ENCODE measurements around the gene CFAP57. TPM values are rescaled to one million over a fixed set of nuclear protein-coding genes. Genes with fewer than 3 reads are reported as not detected.

Gene CFAP57
- total and polyA plus RNA-seq, 9 of the 15 experiments (the other 6 are each of a cell fraction or from before 2014, with no cell fraction given): 0.04 to 0.22 (median 0.07) TPM; not detected in 3

DNA sequence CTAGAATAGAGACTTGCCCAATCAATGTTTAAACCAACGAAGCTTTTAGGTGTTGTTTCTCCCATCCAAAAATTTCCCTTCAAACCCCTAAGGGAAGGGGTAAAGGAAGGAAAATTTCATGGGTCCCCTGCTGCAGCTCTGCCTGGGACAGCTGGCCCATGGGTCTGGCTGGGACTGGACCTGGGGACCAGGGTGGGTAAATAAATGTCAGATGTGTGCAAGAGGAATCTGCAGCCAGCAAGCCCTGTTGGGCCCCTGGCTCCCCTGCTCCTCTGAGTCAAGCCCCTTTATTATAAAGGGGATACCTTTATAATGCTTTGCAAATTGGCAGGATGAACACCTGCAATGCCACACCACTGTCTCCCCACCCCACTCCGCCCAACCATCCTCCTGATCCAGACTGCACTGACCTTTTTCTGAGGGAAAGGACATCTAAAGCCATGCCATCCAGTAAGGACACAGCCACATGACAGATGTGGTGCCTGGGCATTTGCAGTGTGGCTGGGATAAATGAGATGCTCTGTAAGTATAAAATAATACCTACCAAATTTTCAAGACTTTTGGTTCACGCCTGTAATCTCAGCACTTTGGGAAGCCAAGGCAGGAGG is 95.8 kb downstream of the CFAP57 start:
- FAIRE-seq: no peak
- no peak overlapping the region for H2AFZ ChIP-seq (ENCODE audit: low read depth, low read length)
- intact Hi-C loops (cut with micrococcal nuclease): no loop called here
- ATAC-seq: no peak
- no peak overlapping the region for H3K4me3 ChIP-seq
- H3K4me1 ChIP-seq (replicated peaks in 1 of 2; ENCODE audit: control insufficient read depth in 2 of 2, insufficient read depth in 2 of 2, low read length in 2 of 2): peaks cover 9 to 13% of the 10 kb centered on the region in 2 experiments; a peak in 3 of 5 replicates
- peaks cover 29 to 50% of the 10 kb centered on the region in 2 experiments for H3K27me3 ChIP-seq (ENCODE audit: control insufficient read depth in 2 of 2, insufficient read depth in 2 of 2, low read length in 2 of 2)
- ChIA-PET CTCF (ENCODE audit: low intra/inter-chr PET ratio) (no interaction called here), POLR2A (interaction anchor here (0.6 to 0.7 kb wide), 2 partner anchors 528 to 591 kb away, joined by 3 read pairs; no protein-coding TSS in a partner anchor)
- H3K27ac ChIP-seq (ENCODE audit: extremely low read depth, low read depth, low read length): no peak overlapping the region
- H3K36me3 ChIP-seq (ENCODE audit: control insufficient read depth, insufficient read depth, low read length): no peaks in the 10 kb centered on the region
- no peaks in the 10 kb centered on the region for H3K9me3 ChIP-seq (replicated peaks; ENCODE audit: control insufficient read depth, insufficient read depth, low read depth, low read length)
- no peak for DNase-seq (ENCODE audit: extremely low read depth in 1 of 4, low spot score in 3 of 4)
- no peak overlapping the region for H3K9ac ChIP-seq (ENCODE audit: insufficient read depth in 1 of 2, low read depth in 2 of 2, low read length in 2 of 2)
- no peak overlapping the region for H3K4me2 ChIP-seq (ENCODE audit: insufficient read depth, low read length)
- H3K79me2 ChIP-seq (ENCODE audit: control insufficient read depth, insufficient read depth, low read length): no peaks in the 10 kb centered on the region
- WGBS (ENCODE audit: insufficient coverage, low coverage, missing lambda C conversion rate): 4% methylated on average over 3 of the region's 3 CpGs
- H3K9me1 ChIP-seq (ENCODE audit: control insufficient read depth, insufficient read depth, low read length): no peaks in the 10 kb centered on the region
- H4K20me1 ChIP-seq (replicated peaks; ENCODE audit: control insufficient read depth, insufficient read depth, low read length): no peaks in the 10 kb centered on the region
- in situ Hi-C loops (cut with MboI): no loop called here
- BruUV-seq (replicated peaks): no TSS peak
- TF ChIP-seq CREB3 (tag; conservative IDR thresholded peaks at IDR 0.05; ENCODE audit: low read depth) (no peak), ZNF263 (CRISPR knock-in tag; IDR thresholded peaks at IDR 0.05; ENCODE audit: borderline replicate concordance) (no peak), MECOM (CRISPR knock-in tag; IDR thresholded peaks at IDR 0.05) (no peak), ZNF407 (IDR thresholded peaks at IDR 0.05; ENCODE audit: low read depth) (no peak), TAF7 (tag; IDR thresholded peaks at IDR 0.05) (no peak), ETV1 (tag; conservative IDR thresholded peaks at IDR 0.05; ENCODE audit: low read depth) (no peak), CHAMP1 (IDR thresholded peaks at IDR 0.05) (no peak)

Data from K562 (cell line).